ENCODE results near the gene INPP4B. TPM values are rescaled to one million over a fixed set of nuclear protein-coding genes. Genes with fewer than 3 reads are reported as not detected.

The INPP4B gene
- total RNA-seq, 4 donors from 2014 or later: 38.9 to 48.7 (median 44.2) TPM

- H3K36me3 ChIP-seq: no peaks in the 10 kb centered on the region
- no peaks in the 10 kb centered on the region for H3K9me3 ChIP-seq
- H3K27ac ChIP-seq: no peak overlapping the region
- TF ChIP-seq CTCF (IDR thresholded peaks at IDR 0.05) (no peak), POLR2A (IDR thresholded peaks at IDR 0.05) (no peak)
- no peaks in the 10 kb centered on the region for H3K27me3 ChIP-seq
- DNase-seq: no peak
- H3K4me1 ChIP-seq: no peaks in the 10 kb centered on the region
- H3K4me3 ChIP-seq: no peak overlapping the region
These were observed 467.9 kb downstream of the INPP4B start for GRCh38 chr4:142378179-142378578.

GRCh38 chr4:142377342-142378091, 468.6 kb downstream of the INPP4B start:
- no peak overlapping the region for H3K4me3 ChIP-seq
- no peaks in the 10 kb centered on the region for H3K36me3 ChIP-seq
- TF ChIP-seq POLR2A (IDR thresholded peaks at IDR 0.05): no peak
- no peak for TF ChIP-seq CTCF (IDR thresholded peaks at IDR 0.05)
- H3K27ac ChIP-seq: no peak overlapping the region
- no peak for DNase-seq
- H3K27me3 ChIP-seq: no peaks in the 10 kb centered on the region
- no peaks in the 10 kb centered on the region for H3K9me3 ChIP-seq
- no peaks in the 10 kb centered on the region for H3K4me1 ChIP-seq

- no peak overlapping the region for H3K4me3 ChIP-seq
- H3K27ac ChIP-seq: no peak overlapping the region
- no peaks in the 10 kb centered on the region for H3K27me3 ChIP-seq
- no peaks in the 10 kb centered on the region for H3K9me3 ChIP-seq
- DNase-seq: no peak
- no peaks in the 10 kb centered on the region for H3K4me1 ChIP-seq
- H3K36me3 ChIP-seq: no peaks in the 10 kb centered on the region
- no peak for TF ChIP-seq CTCF (IDR thresholded peaks at IDR 0.05)
- no peak for TF ChIP-seq POLR2A (IDR thresholded peaks at IDR 0.05)
These were observed 469.9 kb downstream of the INPP4B start for GRCh38 chr4:142376204-142376603.

GRCh38 chr4:142373610-142374009, 472.5 kb downstream of the INPP4B start:
- H3K27me3 ChIP-seq: no peaks in the 10 kb centered on the region
- no peaks in the 10 kb centered on the region for H3K9me3 ChIP-seq
- H3K36me3 ChIP-seq: no peaks in the 10 kb centered on the region
- no peak for TF ChIP-seq POLR2A (IDR thresholded peaks at IDR 0.05)
- no peak for TF ChIP-seq CTCF (IDR thresholded peaks at IDR 0.05)
- DNase-seq: no peak
- no peak overlapping the region for H3K4me3 ChIP-seq
- no peaks in the 10 kb centered on the region for H3K4me1 ChIP-seq
- H3K27ac ChIP-seq: no peak overlapping the region

GRCh38 chr4:142372530-142373260, 473.4 kb downstream of the INPP4B start:
- Histone ChIP-seq H3K4me3 (no peak overlapping the region), H3K4me1 (peaks cover 0 to 3% (median 0%) of the 10 kb centered on the region in 4 donors), H3K9me3 (no peaks in the 10 kb centered on the region), H3K36me3 (no peaks in the 10 kb centered on the region), H3K27me3 (no peaks in the 10 kb centered on the region), H3K27ac (no peak overlapping the region)
- TF ChIP-seq CTCF (IDR thresholded peaks at IDR 0.05): no peak
- TF ChIP-seq POLR2A (IDR thresholded peaks at IDR 0.05): no peak
- DNase-seq: no peak

Measured in Peyer's patch (tissue), 4 donors.